Spleen (tissue), 11 donors: ENCODE data around the gene BACH2. TPM values are rescaled to one million over a fixed set of nuclear protein-coding genes. Genes with fewer than 3 reads are reported as not detected.
"Not testable (repeated sequence)": the region's sequence is repeated elsewhere in the genome, so short reads cannot be mapped to it uniquely, and the experiment has no call there.

Experiments
- DNase-seq: peaks from one replicate; pipeline ENCODE4 v3.0.0-alpha.2; 2020
- H3K27ac ChIP-seq, 8 donors: fragments of 200-600 bp; sonication (generic) in 7 of 8; 1 replicate in 4 of 8; 2 replicates in 4 of 8; pipeline versions ENCODE4 v1.5.0 to v1.8.0; 2016 to 2021; ENCODE audit warnings: inconsistent platforms in 4 of 8, mild to moderate bottlenecking in 4 of 8, moderate library complexity in 1 of 8
- H3K27me3 ChIP-seq, 7 donors: fragments of 200-600 bp; sonication (generic) in 6 of 7; replicated peaks in 1 of 7; 1 replicate in 4 of 7; 2 replicates in 3 of 7; pipeline versions ENCODE4 v1.5.0 to v1.8.0; 2016 to 2021; ENCODE audit warnings: inconsistent platforms in 3 of 7, mild to moderate bottlenecking in 1 of 7
- H3K36me3 ChIP-seq, 6 donors: fragments of 200-600 bp; sonication (generic) in 5 of 6; 1 replicate in 4 of 6; 2 replicates in 2 of 6; pipeline versions ENCODE4 v1.5.0 to v1.8.0; 2016 to 2021; ENCODE audit warnings: inconsistent platforms in 2 of 6
- H3K4me1 ChIP-seq, 6 donors: fragments of 200-600 bp; sonication (generic) in 5 of 6; 1 replicate in 3 of 6; 2 replicates in 3 of 6; pipeline versions ENCODE4 v1.5.0 to v1.8.0; 2016 to 2021; ENCODE audit warnings: inconsistent platforms in 3 of 6
- H3K4me3 ChIP-seq, 8 donors: fragments of 200-600 bp; sonication (generic) in 7 of 8; 1 replicate in 4 of 8; 2 replicates in 4 of 8; pipeline versions ENCODE4 v1.5.0 to v1.8.0; 2016 to 2021; ENCODE audit warnings: inconsistent platforms in 4 of 8, mild to moderate bottlenecking in 4 of 8, moderate library complexity in 2 of 8
- H3K9me3 ChIP-seq, 8 donors: fragments of 200-600 bp; sonication (generic) in 7 of 8; 1 replicate in 4 of 8; 2 replicates in 4 of 8; pipeline versions ENCODE4 v1.5.0 to v1.8.0; 2016 to 2021; ENCODE audit warnings: inconsistent platforms in 4 of 8
- CTCF ChIP-seq, 11 experiments: fragments of 200-600 bp in 7 of 11; fragments of 450-650 bp in 4 of 11; sonication (generic) in 4 of 11; IDR thresholded peaks in 8 of 11; conservative IDR thresholded peaks in 3 of 11; 1 replicate in 7 of 11; 2 replicates in 4 of 11; pipeline versions ENCODE4 v1.4.0 to v1.8.0; 2016 to 2021; ENCODE audit warnings: antibody characterized with exemption in 11 of 11, inconsistent platforms in 4 of 11, mild to moderate bottlenecking in 1 of 11
- POLR2A ChIP-seq, 3 donors: fragments of 450-650 bp; IDR thresholded peaks; one replicate each; pipeline ENCODE4 v1.5.1; 2017; ENCODE audit warnings: antibody characterized with exemption in 3 of 3, mild to moderate bottlenecking in 1 of 3
- POLR2AphosphoS5 ChIP-seq, 3 donors: sonication (generic); formaldehyde crosslinking; IDR thresholded peaks; one replicate each; pipeline ENCODE4 v1.5.1; 2017; ENCODE audit warnings: antibody characterized with exemption in 3 of 3
- WGBS, 5 donors: extraction: QIAGEN DNeasy Blood & Tissue Kit in 3 of 5; methylation state at CpG; one replicate each; pipeline versions ENCODE4 v1.1.5 to v1.1.7; 2013 to 2018; 5-methylcytosine and 5-hydroxymethylcytosine counted together
- intact Hi-C: fragments of 100-400 bp; cut with DNase I; formaldehyde crosslinking; loops from one replicate; pipeline ENCODE4 v1.15.0; 2023; ENCODE audit warnings: low total_unique reads
- polyA plus RNA-seq, 3 donors: library from polyadenylated mRNA; stranded (reverse); fragments of 200-250 nt; gene quantifications; one replicate each; pipeline ENCODE4 v1.2.1, GENCODE V29; 2013
- total RNA-seq, 7 donors: library from RNA; depleted of rRNA in 3 of 7; stranded (reverse); fragments of >200 nt in 3 of 7; fragmentation: NEBNext Ultra II Directional in 4 of 7; extraction: Animal tissue kit (Norgen Biotek cat#: 25700) in 4 of 7; gene quantifications; one replicate each; pipeline versions ENCODE4 v1.1.0 to v1.2.1, GENCODE V29; 2016 to 2021
- donor health status: healthy with polysubstance abuse.
- donor health status: DM: no; HTN: no; CAD: no; lungs with moderate emphysema.
- donor health status: DM: no; HTN: no; CAD: no.
- donor health status: Bipolar disorder and iron deficiency.
- donor health status: healthy.
- donor health status: DM: no; HTN: no; CAD: no.
- donor health status: DM: yes; HTN: yes; CAD: no.

The BACH2 gene
- total and polyA plus RNA-seq, 10 donors, result 3.0 to 53.8 (median 32.3) TPM

GRCh38 chr6:89910902-89911240 is 385.8 kb downstream of the BACH2 start:
- 11 to 23% (median 18%) methylated on average over 1 of the region's 1 CpG for WGBS, 5 donors
- Histone ChIP-seq H3K9me3 (peaks cover 0 to 13% (median 5%) of the 10 kb centered on the region in 8 donors), H3K4me1 (no peaks in the 10 kb centered on the region), H3K36me3 (no peaks in the 10 kb centered on the region), H3K27ac (no peak overlapping the region), H3K4me3 (no peak overlapping the region), H3K27me3 (no peaks in the 10 kb centered on the region)
- TF ChIP-seq POLR2AphosphoS5 (IDR thresholded peaks at IDR 0.05) (no peak), CTCF (IDR thresholded peaks at IDR 0.05 in 8 of 11, conservative IDR thresholded peaks at IDR 0.05 in 3 of 11) (no peak), POLR2A (IDR thresholded peaks at IDR 0.05) (no peak)
- intact Hi-C loops, result no loop called here
- DNase-seq, result no peak

- 46 to 57% (median 51%) methylated on average over 10 of the region's 10 CpGs for WGBS, 5 donors
Measured at GRCh38 chr6:89910001-89910901, 386.4 kb downstream of the BACH2 start.

GRCh38 chr6:89895276-89895874 is 401.3 kb downstream of the BACH2 start:
- Histone ChIP-seq H3K27ac (no peak overlapping the region), H3K36me3 (no peaks in the 10 kb centered on the region), H3K4me3 (no peak overlapping the region), H3K4me1 (no peaks in the 10 kb centered on the region), H3K9me3 (no peaks in the 10 kb centered on the region), H3K27me3 (peaks cover 0 to 54% (median 13%) of the 10 kb centered on the region in 7 donors)
- intact Hi-C loops, result no loop called here
- WGBS, 5 donors, result 42 to 51% (median 49%) methylated on average over 7 to 8 of the region's 8 CpGs
- TF ChIP-seq POLR2A (IDR thresholded peaks at IDR 0.05) (no peak), CTCF (IDR thresholded peaks at IDR 0.05 in 8 of 11, conservative IDR thresholded peaks at IDR 0.05 in 3 of 11) (no peak), POLR2AphosphoS5 (IDR thresholded peaks at IDR 0.05) (no peak)
- DNase-seq, result no peak

More at GRCh38 chr6:89910001-89910901, 386.4 kb downstream of the BACH2 start:
- H3K4me3 ChIP-seq, H3K9me3 ChIP-seq, H3K27ac ChIP-seq, H3K4me1 ChIP-seq, DNase-seq, H3K27me3 ChIP-seq, H3K36me3 ChIP-seq, intact Hi-C loops: not testable (repeated sequence)

GRCh38 chr6:89894169-89894568 is 402.5 kb downstream of the BACH2 start, which contains the start of gene GJA10:
TSS of gene GJA10 (plus strand) at chr6:89894469. CDS start at chr6:89894469, 0 bp downstream.
- Histone ChIP-seq H3K4me3 (no peak within 1 kb of the TSS), H3K4me1 (no peaks in the 10 kb centered on the region), H3K27me3 (peaks cover 0 to 66% (median 13%) of the 10 kb centered on the region in 7 donors), H3K9me3 (no peaks in the 10 kb centered on the region), H3K36me3 (no peaks in the 10 kb centered on the region), H3K27ac (no peak within 1 kb of the TSS)
- WGBS, 5 donors, result 91 to 100% (median 95%) methylated on average over 1 of the region's 1 CpG
- DNase-seq, result no peak
- intact Hi-C loops, result no loop called here
- TF ChIP-seq POLR2AphosphoS5 (IDR thresholded peaks at IDR 0.05) (no peak), CTCF (IDR thresholded peaks at IDR 0.05 in 8 of 11, conservative IDR thresholded peaks at IDR 0.05 in 3 of 11) (no peak), POLR2A (IDR thresholded peaks at IDR 0.05) (no peak)

GRCh38 chr6:89892577-89892976 is 404.1 kb downstream of the BACH2 start:
- DNase-seq, H3K4me3 ChIP-seq, intact Hi-C loops, H3K9me3 ChIP-seq, H3K4me1 ChIP-seq, H3K36me3 ChIP-seq, H3K27ac ChIP-seq: not testable (repeated sequence)
- peaks cover 0 to 82% (median 18%) of the 10 kb centered on the region in 7 donors for H3K27me3 ChIP-seq
- whole genome bisulfite sequencing, 5 donors, result 76 to 91% (median 84%) methylated on average over 8 of the region's 8 CpGs

GRCh38 chr6:89890845-89891528 is 405.7 kb downstream of the BACH2 start:
- 11 to 18% (median 13%) methylated on average over 9 to 11 of the region's 11 CpGs for WGBS, 5 donors
- H3K27ac ChIP-seq, H3K4me1 ChIP-seq, H3K36me3 ChIP-seq, DNase-seq, intact Hi-C loops, H3K4me3 ChIP-seq, H3K9me3 ChIP-seq: not testable (repeated sequence)
- H3K27me3 ChIP-seq, result peaks cover 0 to 87% (median 20%) of the 10 kb centered on the region in 7 donors
